K562 (cell line): ENCODE results near the gene UGT1A6. TPM values are rescaled to one million over a fixed set of nuclear protein-coding genes. Genes with fewer than 3 reads are reported as not detected.

Experiments
- ATAC-seq: fragments of 200-7000 bp; cut with Tn5 transposase; 3 replicates; pipeline ENCODE4 v1.9.1; 2020; ENCODE audit warnings: moderate library complexity
- BruUV-seq: library from RNA; stranded (reverse); fragments of 400-500 nt; replicated peaks from 2 replicates; lab custom pipeline; 2021; lab: Mats Ljungman, UMichigan
- CTCF ChIA-PET: fragments of 300-600 bp; formaldehyde crosslinking; extraction: SDS; loops from one replicate; lab custom pipeline; 2021; ENCODE audit warnings: low intra/inter-chr PET ratio; lab: Yijun Ruan, JAX
- POLR2A ChIA-PET: fragments of 300-600, 350-650 bp; sonication (Branson Sonifier 250); formaldehyde crosslinking; extraction: SDS; loops from one replicate; lab custom pipeline; 2021; ENCODE audit warnings: antibody characterized with exemption, inconsistent platforms; lab: Yijun Ruan, JAX
- DNase-seq, 4 experiments: peaks; one replicate each; pipeline versions ENCODE4 v3.0.0 to v3.0.0-alpha.2; 2011 to 2018; ENCODE audit warnings: low spot score in 3 of 4, mixed read lengths in 3 of 4; ENCODE audit errors: extremely low read depth in 1 of 4
- FAIRE-seq: peaks from 2 replicates; lab custom pipeline; 2011; peaks lifted over from hg19 to GRCh38; lab: Jason Lieb, UNC
- H2AFZ ChIP-seq: 2 replicates; pipeline ENCODE4 v1.6.0; 2011; ENCODE audit warnings: low read depth, low read length, control low read depth, inconsistent platforms
- H3K27ac ChIP-seq: fragments of 200-600 bp; 3 replicates; pipeline ENCODE4 v1.8.0; 2011; ENCODE audit warnings: low read depth, mild to moderate bottlenecking, control low read depth, inconsistent platforms, low read length, moderate library complexity, mixed read lengths; ENCODE audit errors: extremely low read depth
- H3K27me3 ChIP-seq, 2 experiments: fragments of 300-600 bp in 1 of 2; 2 replicates in 1 of 2; 3 replicates in 1 of 2; pipeline versions ENCODE4 v1.6.0 to v1.8.0; 2011; ENCODE audit warnings: inconsistent platforms in 2 of 2, low read length in 2 of 2, mild to moderate bottlenecking in 1 of 2, mixed read lengths in 1 of 2, moderate library complexity in 1 of 2; ENCODE audit not compliant: control insufficient read depth in 2 of 2, insufficient read depth in 2 of 2
- H3K36me3 ChIP-seq: fragments of 300-600 bp; 3 replicates; pipeline ENCODE4 v1.8.0; 2011; ENCODE audit warnings: mild to moderate bottlenecking, low read length, inconsistent platforms; ENCODE audit not compliant: control insufficient read depth, insufficient read depth
- H3K4me1 ChIP-seq, 2 experiments: fragments of 200-600 bp in 1 of 2; replicated peaks in 1 of 2; 2 replicates in 1 of 2; 3 replicates in 1 of 2; pipeline versions ENCODE4 v1.5.1 to v1.8.0; 2011; ENCODE audit warnings: inconsistent platforms in 2 of 2, low read length in 2 of 2, mild to moderate bottlenecking in 1 of 2, mixed read lengths in 1 of 2, moderate library complexity in 1 of 2; ENCODE audit not compliant: control insufficient read depth in 2 of 2, insufficient read depth in 2 of 2
- H3K4me2 ChIP-seq: 2 replicates; pipeline ENCODE4 v1.6.1; 2011; ENCODE audit warnings: low read length, control low read depth, inconsistent platforms, mixed read lengths; ENCODE audit not compliant: insufficient read depth
- H3K4me3 ChIP-seq: fragments of 200-600 bp; sonication (generic), shearing (Covaris generic); 2 replicates; pipeline ENCODE4 v1.5.1; 2016; ENCODE audit warnings: control low read depth, inconsistent platforms
- H3K79me2 ChIP-seq: fragments of 200-600 bp; 3 replicates; pipeline ENCODE4 v1.8.0; 2011; ENCODE audit warnings: low read length, inconsistent platforms; ENCODE audit not compliant: control insufficient read depth, insufficient read depth
- H3K9ac ChIP-seq, 2 experiments: 2 replicates each; pipeline versions ENCODE4 v1.6.0 to v1.6.1; 2011; ENCODE audit warnings: low read depth in 2 of 2, low read length in 2 of 2, control low read depth in 1 of 2, inconsistent platforms in 1 of 2, mild to moderate bottlenecking in 1 of 2, mixed read lengths in 1 of 2; ENCODE audit not compliant: insufficient read depth in 1 of 2
- H3K9me1 ChIP-seq: one replicate; pipeline ENCODE4 v1.6.0; 2011; ENCODE audit warnings: inconsistent platforms, mild to moderate bottlenecking, low read length, moderate library complexity; ENCODE audit not compliant: control insufficient read depth, insufficient read depth
- H3K9me3 ChIP-seq: replicated peaks from 2 replicates; pipeline ENCODE4 v1.5.1; 2011; ENCODE audit warnings: low read depth, low read length, inconsistent platforms; ENCODE audit not compliant: control insufficient read depth, insufficient read depth
- H4K20me1 ChIP-seq: replicated peaks from 2 replicates; pipeline ENCODE4 v1.6.1; 2011; ENCODE audit warnings: low read length, inconsistent platforms, mixed read lengths; ENCODE audit not compliant: control insufficient read depth, insufficient read depth
- ARID2 ChIP-seq: fragments of 450-650 bp; IDR thresholded peaks from 2 replicates; pipeline ENCODE4 v1.6.1; 2017; ENCODE audit warnings: antibody characterized with exemption, mild to moderate bottlenecking
- BRD9 ChIP-seq: fragments of 450-650 bp; IDR thresholded peaks from 2 replicates; pipeline ENCODE4 v1.6.1; 2018; ENCODE audit warnings: low read depth; ENCODE audit not compliant: partially characterized antibody
- FOXJ2 ChIP-seq: fragments of 200-800 bp; sonication (Bioruptor generic); IDR thresholded peaks from 2 replicates; pipeline ENCODE4 v1.6.1; 2016; ENCODE audit warnings: missing genetic modification characterization, missing compliant biosample characterization
- RBFOX2 ChIP-seq: fragments of 200-400 bp; formaldehyde crosslinking; IDR thresholded peaks from 2 replicates; pipeline ENCODE4 v1.6.1; 2017; ENCODE audit warnings: low read depth, mild to moderate bottlenecking, low read length, moderate library complexity
- WGBS: fragments of 100-300 bp; shearing (Covaris generic); methylation state at CpG from one replicate; pipeline ENCODE4 v1.1.6; 2016; ENCODE audit warnings: low coverage, mixed read lengths; ENCODE audit not compliant: insufficient coverage; ENCODE audit errors: missing lambda C conversion rate; 5-methylcytosine and 5-hydroxymethylcytosine counted together
- in situ Hi-C: fragments of 300-500 bp; cut with MboI; formaldehyde crosslinking; loops from 4 replicates; pipeline ENCODE4 v1.15.0; 2018; ENCODE audit warnings: inconsistent platforms, mixed read lengths
- intact Hi-C: fragments of 100-400 bp; cut with micrococcal nuclease; formaldehyde crosslinking; loops from 2 replicates; pipeline ENCODE4 v1.14.2; 2022
- polyA plus RNA-seq, 8 experiments: library from polyadenylated mRNA; depleted of rRNA in 4 of 8; stranded (reverse) in 5 of 8; unstranded in 3 of 8; fragments of >200 nt; fragmentation: Nextera tagmentation in 2 of 8; fragmentation: Illumina TruSeq in 1 of 8; extraction: Ambion mirVana in 2 of 8; extraction: Trizol in 1 of 8; gene quantifications; 2 replicates each; pipeline versions ENCODE4 v1.2.1 to v1.2.3, GENCODE V29; 2011 to 2014; ENCODE audit warnings: inconsistent platforms in 1 of 8, missing spikeins in 1 of 8
- total RNA-seq, 7 experiments: library from RNA; depleted of rRNA in 6 of 7; stranded (reverse); fragments of >200 nt in 6 of 7; fragmentation: Illumina TruSeq in 2 of 7; extraction: Trizol in 2 of 7; gene quantifications; 2 replicates each; pipeline versions ENCODE4 v1.2.1 to v1.2.3, GENCODE V29; 2011 to 2021; ENCODE audit warnings: low replicate concordance in 1 of 7

Gene UGT1A6
- total and polyA plus RNA-seq, 9 of the 15 experiments (the other 6 are each of a cell fraction or from before 2014, with no cell fraction given): not detected

GRCh38 chr2:233818639-233819621 lies 126.2 kb downstream of the UGT1A6 start:
- in situ Hi-C loops (no loop called here), intact Hi-C loops (no loop called here)
- Histone ChIP-seq H3K27ac (no peak overlapping the region), H3K79me2 (no peaks in the 10 kb centered on the region), H3K4me2 (no peak overlapping the region), H3K9me1 (no peaks in the 10 kb centered on the region), H3K4me1 (no peaks in the 10 kb centered on the region; a peak in 1 of 5 replicates), H2AFZ (no peak overlapping the region), H3K27me3 (peaks cover 2 to 62% of the 10 kb centered on the region in 2 experiments; a peak in 4 of 5 replicates), H3K9me3 (no peaks in the 10 kb centered on the region), H3K9ac (no peak overlapping the region), H3K4me3 (no peak overlapping the region), H4K20me1 (no peaks in the 10 kb centered on the region; the same call in 1 of the 2 replicates), H3K36me3 (no peaks in the 10 kb centered on the region)
- no peak for DNase-seq
- CTCF ChIA-PET: no interaction called here
- no peak for FAIRE-seq
- POLR2A ChIA-PET: no interaction called here
- TF ChIP-seq RBFOX2: no peak
- TF ChIP-seq ARID2: no peak
- TF ChIP-seq BRD9: no peak
- no peak for TF ChIP-seq FOXJ2 (tag)
- 1% methylated on average over 9 of the region's 17 CpGs for WGBS
- ATAC-seq: no peak
- BruUV-seq: no TSS peak
